Activated naive CD8-positive, alpha-beta T cell treated with anti-CD3 and anti-CD28 coated beads for 36 hours (primary cell): ENCODE data around the gene NAXE. TPM values are rescaled to one million over a fixed set of nuclear protein-coding genes. Genes with fewer than 3 reads are reported as not detected.
"Not testable (repeated sequence)": the region's sequence is repeated elsewhere in the genome, so short reads cannot be mapped to it uniquely, and the experiment has no call there.

Experiments used
- DNase-seq: peaks from one replicate; pipeline ENCODE4 v3.0.0; 2021
- H3K27ac Mint-ChIP-seq: one replicate; pipeline ENCODE4 v1.8.0; 2022; ENCODE audit warnings: mild to moderate bottlenecking, moderate library complexity, mixed read lengths
- H3K27me3 Mint-ChIP-seq: one replicate; pipeline ENCODE4 v1.8.0; 2022; ENCODE audit warnings: mild to moderate bottlenecking, mixed read lengths
- H3K36me3 Mint-ChIP-seq: one replicate; pipeline ENCODE4 v1.8.0; 2021; ENCODE audit warnings: mild to moderate bottlenecking, mixed read lengths
- H3K4me1 Mint-ChIP-seq: one replicate; pipeline ENCODE4 v1.8.0; 2021; ENCODE audit warnings: mixed read lengths
- H3K4me3 Mint-ChIP-seq: one replicate; pipeline ENCODE4 v1.8.0; 2022; ENCODE audit warnings: mild to moderate bottlenecking, moderate library complexity, mixed read lengths
- H3K9me3 Mint-ChIP-seq: one replicate; pipeline ENCODE4 v1.8.0; 2022; ENCODE audit warnings: mixed read lengths
- total RNA-seq, 2 experiments: library from RNA; stranded (reverse); gene quantifications; one replicate each; pipeline ENCODE4 v1.2.3, GENCODE V29; 2021

Gene NAXE
- total RNA-seq, 2 experiments from 2014 or later: 65.9 to 68.2 TPM

- Mint-ChIP-seq H3K9me3 (no peaks in the 10 kb centered on the region), H3K27ac (no peak overlapping the region), H3K4me3 (no peak overlapping the region), H3K27me3 (peaks cover 68% of the 10 kb centered on the region), H3K4me1 (no peaks in the 10 kb centered on the region), H3K36me3 (no peaks in the 10 kb centered on the region)
- no peak for DNase-seq
Measured at GRCh38 chr1:156615946-156616345, 24.4 kb downstream of the NAXE start.

GRCh38 chr1:156616463-156616862, 24.9 kb downstream of the NAXE start:
- Mint-ChIP-seq H3K27ac (no peak overlapping the region), H3K27me3 (peaks cover 73% of the 10 kb centered on the region), H3K36me3 (no peaks in the 10 kb centered on the region), H3K4me1 (no peaks in the 10 kb centered on the region), H3K9me3 (no peaks in the 10 kb centered on the region), H3K4me3 (no peak overlapping the region)
- DNase-seq: no peak

GRCh38 chr1:156618853-156619581, 27.4 kb downstream of the NAXE start, which contains the start of gene HAPLN2:
Gene HAPLN2, plus strand, starts transcription at chr1:156619415. Its CDS starts 4,076 bp downstream, at chr1:156623491.
- DNase-seq: no peak
- Mint-ChIP-seq H3K4me1 (no peaks in the 10 kb centered on the region), H3K9me3 (no peaks in the 10 kb centered on the region), H3K27me3 (peaks cover 88% of the 10 kb centered on the region), H3K36me3 (no peaks in the 10 kb centered on the region), H3K27ac (no peak within 1 kb of the TSS), H3K4me3 (no peak within 1 kb of the TSS)

- Mint-ChIP-seq H3K27ac (no peak overlapping the region), H3K27me3 (peaks cover 88% of the 10 kb centered on the region), H3K4me1 (no peaks in the 10 kb centered on the region), H3K36me3 (no peaks in the 10 kb centered on the region), H3K9me3 (no peaks in the 10 kb centered on the region), H3K4me3 (no peak overlapping the region)
- DNase-seq: no peak
Measured at GRCh38 chr1:156619582-156619955, 28.0 kb downstream of the NAXE start.

- Mint-ChIP-seq H3K4me1 (peaks cover 5% of the 10 kb centered on the region), H3K4me3 (no peak overlapping the region), H3K36me3 (no peaks in the 10 kb centered on the region), H3K9me3 (no peaks in the 10 kb centered on the region), H3K27ac (no peak overlapping the region), H3K27me3 (peaks cover 91% of the 10 kb centered on the region)
- DNase-seq: no peak
Measured at GRCh38 chr1:156622581-156623297, 31.2 kb downstream of the NAXE start.

- peak; percentile 47 for DNase-seq
- H3K36me3 Mint-ChIP-seq: no peaks in the 10 kb centered on the region
- H3K4me1 Mint-ChIP-seq: peaks cover 5% of the 10 kb centered on the region
- H3K9me3 Mint-ChIP-seq: no peaks in the 10 kb centered on the region
- H3K4me3 Mint-ChIP-seq: peak overlapping the region; percentile 54
- peaks cover 80% of the 10 kb centered on the region for H3K27me3 Mint-ChIP-seq
- H3K27ac Mint-ChIP-seq: no peak overlapping the region
Measured at GRCh38 chr1:156623946-156624813, 32.6 kb downstream of the NAXE start.

- Mint-ChIP-seq H3K27me3 (peaks cover 79% of the 10 kb centered on the region), H3K9me3 (no peaks in the 10 kb centered on the region), H3K36me3 (no peaks in the 10 kb centered on the region), H3K4me1 (peaks cover 5% of the 10 kb centered on the region), H3K27ac (no peak overlapping the region), H3K4me3 (no peak overlapping the region)
- DNase-seq: no peak
Measured at GRCh38 chr1:156624814-156625435, 33.3 kb downstream of the NAXE start.

- peaks cover 5% of the 10 kb centered on the region for H3K4me1 Mint-ChIP-seq
- H3K27me3 Mint-ChIP-seq: peaks cover 79% of the 10 kb centered on the region
- H3K36me3 Mint-ChIP-seq: no peaks in the 10 kb centered on the region
- H3K9me3 Mint-ChIP-seq: no peaks in the 10 kb centered on the region
- H3K27ac Mint-ChIP-seq: no peak overlapping the region
- H3K4me3 Mint-ChIP-seq: peak overlapping the region; percentile 38
- peak; percentile 52 for DNase-seq
Measured at GRCh38 chr1:156625436-156626078, 34.0 kb downstream of the NAXE start.

- no peak overlapping the region for H3K27ac Mint-ChIP-seq
- DNase-seq: no peak
- H3K4me1 Mint-ChIP-seq: peaks cover 5% of the 10 kb centered on the region
- no peaks in the 10 kb centered on the region for H3K36me3 Mint-ChIP-seq
- H3K27me3 Mint-ChIP-seq: peaks cover 80% of the 10 kb centered on the region
- no peak overlapping the region for H3K4me3 Mint-ChIP-seq
- no peaks in the 10 kb centered on the region for H3K9me3 Mint-ChIP-seq
Measured at GRCh38 chr1:156626079-156626438, 34.5 kb downstream of the NAXE start.

- Mint-ChIP-seq H3K4me3 (no peak overlapping the region), H3K27ac (no peak overlapping the region), H3K36me3 (no peaks in the 10 kb centered on the region), H3K4me1 (peaks cover 5% of the 10 kb centered on the region), H3K9me3 (no peaks in the 10 kb centered on the region), H3K27me3 (peaks cover 80% of the 10 kb centered on the region)
- DNase-seq: no peak
Measured at GRCh38 chr1:156627313-156627880, 35.8 kb downstream of the NAXE start.

GRCh38 chr1:156629823-156630449, 38.4 kb downstream of the NAXE start:
- Mint-ChIP-seq H3K4me1 (peaks cover 5% of the 10 kb centered on the region), H3K4me3 (no peak overlapping the region), H3K27me3 (peaks cover 74% of the 10 kb centered on the region), H3K36me3 (no peaks in the 10 kb centered on the region), H3K9me3 (no peaks in the 10 kb centered on the region), H3K27ac (no peak overlapping the region)
- no peak for DNase-seq

GRCh38 chr1:156631152-156631551, 39.6 kb downstream of the NAXE start:
- peaks cover 72% of the 10 kb centered on the region for H3K27me3 Mint-ChIP-seq
- not testable (repeated sequence) for H3K4me3 Mint-ChIP-seq

GRCh38 chr1:156632355-156632754, 40.8 kb downstream of the NAXE start:
- Mint-ChIP-seq H3K36me3 (no peaks in the 10 kb centered on the region), H3K27ac (no peak overlapping the region), H3K9me3 (no peaks in the 10 kb centered on the region), H3K4me1 (no peaks in the 10 kb centered on the region), H3K4me3 (no peak overlapping the region), H3K27me3 (peaks cover 75% of the 10 kb centered on the region)
- no peak for DNase-seq

More at GRCh38 chr1:156631152-156631551, 39.6 kb downstream of the NAXE start:
- not testable (repeated sequence) for H3K36me3 Mint-ChIP-seq, H3K4me1 Mint-ChIP-seq, H3K27ac Mint-ChIP-seq, H3K9me3 Mint-ChIP-seq, DNase-seq
